SK-N-SH treated with all-trans-retinoic acid at 6 μM for 48 hours (cell line): ENCODE results near the gene GPR156.

Experiments used
- ATAC-seq: fragments of 200-7000 bp; cut with Tn5 transposase; 3 replicates; pipeline ENCODE4 v1.9.1; 2020; ENCODE audit warnings: mild to moderate bottlenecking, moderate library complexity
- ARNTL ChIP-seq: fragments of 450-650 bp; formaldehyde crosslinking; IDR thresholded peaks from 2 replicates; pipeline ENCODE4 v1.5.0; 2020; ENCODE audit warnings: low read depth, mild to moderate bottlenecking, moderate library complexity, borderline replicate concordance
- CSDC2 ChIP-seq: fragments of 250-450 bp; sonication (Bioruptor Pico); IDR thresholded peaks from 2 replicates; pipeline ENCODE4 v1.5.0; 2020; ENCODE audit warnings: mild to moderate bottlenecking, moderate library complexity
- ESRRG ChIP-seq: fragments of 250-450 bp; sonication (Bioruptor Pico); IDR thresholded peaks from 2 replicates; pipeline ENCODE4 v1.6.1; 2021; ENCODE audit warnings: mild to moderate bottlenecking
- GLIS3 ChIP-seq: fragments of 250-450 bp; sonication (Bioruptor Pico); IDR thresholded peaks from 2 replicates; pipeline ENCODE4 v1.5.0; 2020; ENCODE audit warnings: mild to moderate bottlenecking, moderate library complexity
- ISL1 ChIP-seq: fragments of 250-450 bp; sonication (Bioruptor Pico); IDR thresholded peaks from 2 replicates; pipeline ENCODE4 v2.1.2; 2022; ENCODE audit warnings: mild to moderate bottlenecking, moderate library complexity
- OSR1 ChIP-seq: fragments of 250-450 bp; sonication (Bioruptor Pico); IDR thresholded peaks from 2 replicates; pipeline ENCODE4 v1.8.0; 2022; ENCODE audit warnings: moderate library complexity, mild to moderate bottlenecking, inconsistent platforms
- SNAI2 ChIP-seq: fragments of 250-450 bp; sonication (Bioruptor Pico); IDR thresholded peaks from 2 replicates; pipeline ENCODE4 v1.5.0; 2020; ENCODE audit warnings: mild to moderate bottlenecking, moderate library complexity
- TCF4 ChIP-seq: fragments of 250-450 bp; sonication (Bioruptor Pico); IDR thresholded peaks from 2 replicates; pipeline ENCODE4 v1.8.0; 2021; ENCODE audit warnings: mild to moderate bottlenecking, moderate library complexity, borderline replicate concordance
- TOX ChIP-seq: fragments of 250-450 bp; sonication (Bioruptor Pico); IDR thresholded peaks from 2 replicates; pipeline ENCODE4 v1.8.0; 2021; ENCODE audit warnings: mild to moderate bottlenecking, moderate library complexity, borderline replicate concordance
- ZC3H10 ChIP-seq: fragments of 250-450 bp; sonication (Bioruptor Pico); IDR thresholded peaks from 2 replicates; pipeline ENCODE4 v1.5.1; 2021; ENCODE audit warnings: mild to moderate bottlenecking, moderate library complexity
- ZFP3 ChIP-seq: fragments of 250-450 bp; sonication (Bioruptor Pico); IDR thresholded peaks from 2 replicates; pipeline ENCODE4 v1.5.0; 2020; ENCODE audit warnings: mild to moderate bottlenecking, moderate library complexity
- ZFP30 ChIP-seq: fragments of 450-650 bp; formaldehyde crosslinking; IDR thresholded peaks from 2 replicates; pipeline ENCODE4 v1.5.0; 2022; ENCODE audit warnings: mild to moderate bottlenecking, moderate library complexity
- ZNF565 ChIP-seq: fragments of 450-650 bp; formaldehyde crosslinking; conservative IDR thresholded peaks from 2 replicates; pipeline ENCODE4 v1.5.0; 2020; ENCODE audit warnings: low read depth, mild to moderate bottlenecking, moderate library complexity
- ZNF70 ChIP-seq: fragments of 450-650 bp; formaldehyde crosslinking; IDR thresholded peaks from 2 replicates; pipeline ENCODE4 v1.5.0; 2020; ENCODE audit warnings: mild to moderate bottlenecking, moderate library complexity
- TF ChIP-seq, protein P1 (sequence below): fragments of 250-450 bp; sonication (Bioruptor Pico); IDR thresholded peaks from 2 replicates; pipeline ENCODE4 v1.8.0; 2021; ENCODE audit warnings: low read depth, mild to moderate bottlenecking, moderate library complexity, borderline replicate concordance
- TF ChIP-seq, protein P2 (sequence below): fragments of 250-450 bp; sonication (Bioruptor Pico); IDR thresholded peaks from 2 replicates; pipeline ENCODE4 v1.5.1; 2021; ENCODE audit warnings: mild to moderate bottlenecking, moderate library complexity
- TF ChIP-seq, protein P3 (sequence below): fragments of 250-450 bp; sonication (Bioruptor Pico); IDR thresholded peaks from 2 replicates; pipeline ENCODE4 v1.5.1; 2020; ENCODE audit warnings: low read depth, mild to moderate bottlenecking, moderate library complexity
- TF ChIP-seq, protein P4 (sequence below): fragments of 250-450 bp; sonication (Bioruptor Pico); IDR thresholded peaks from 2 replicates; pipeline ENCODE4 v1.8.0; 2020; ENCODE audit warnings: mild to moderate bottlenecking, moderate library complexity, borderline replicate concordance

The GPR156 gene

DNA sequence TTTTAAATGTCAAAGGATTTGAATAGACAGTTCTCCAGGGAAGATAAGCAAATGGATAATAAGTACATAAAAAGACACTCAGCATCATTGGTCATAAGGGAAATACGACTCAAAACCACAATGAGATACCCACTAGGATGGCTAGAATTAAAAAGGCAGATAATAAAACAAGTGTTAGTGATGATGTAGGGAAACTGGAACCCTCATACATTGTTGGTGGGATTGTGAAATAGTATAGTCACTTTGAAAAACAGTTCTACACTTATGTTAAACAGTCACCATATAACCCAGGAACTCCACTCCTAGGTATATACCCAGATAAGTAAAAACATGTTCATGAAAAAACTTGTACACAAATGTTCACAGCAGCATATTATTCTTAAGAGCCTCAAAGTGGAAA, 72.5 kb downstream of the GPR156 start:
- ATAC-seq, result no peak
- TF ChIP-seq, protein P1, sequence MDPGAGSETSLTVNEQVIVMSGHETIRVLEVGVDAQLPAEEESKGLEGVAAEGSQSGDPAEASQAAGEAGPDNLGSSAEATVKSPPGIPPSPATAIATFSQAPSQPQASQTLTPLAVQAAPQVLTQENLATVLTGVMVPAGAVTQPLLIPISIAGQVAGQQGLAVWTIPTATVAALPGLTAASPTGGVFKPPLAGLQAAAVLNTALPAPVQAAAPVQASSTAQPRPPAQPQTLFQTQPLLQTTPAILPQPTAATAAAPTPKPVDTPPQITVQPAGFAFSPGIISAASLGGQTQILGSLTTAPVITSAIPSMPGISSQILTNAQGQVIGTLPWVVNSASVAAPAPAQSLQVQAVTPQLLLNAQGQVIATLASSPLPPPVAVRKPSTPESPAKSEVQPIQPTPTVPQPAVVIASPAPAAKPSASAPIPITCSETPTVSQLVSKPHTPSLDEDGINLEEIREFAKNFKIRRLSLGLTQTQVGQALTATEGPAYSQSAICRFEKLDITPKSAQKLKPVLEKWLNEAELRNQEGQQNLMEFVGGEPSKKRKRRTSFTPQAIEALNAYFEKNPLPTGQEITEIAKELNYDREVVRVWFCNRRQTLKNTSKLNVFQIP (CRISPR knock-in tag), result no peak
- no peak for TF ChIP-seq ZFP3

DNA sequence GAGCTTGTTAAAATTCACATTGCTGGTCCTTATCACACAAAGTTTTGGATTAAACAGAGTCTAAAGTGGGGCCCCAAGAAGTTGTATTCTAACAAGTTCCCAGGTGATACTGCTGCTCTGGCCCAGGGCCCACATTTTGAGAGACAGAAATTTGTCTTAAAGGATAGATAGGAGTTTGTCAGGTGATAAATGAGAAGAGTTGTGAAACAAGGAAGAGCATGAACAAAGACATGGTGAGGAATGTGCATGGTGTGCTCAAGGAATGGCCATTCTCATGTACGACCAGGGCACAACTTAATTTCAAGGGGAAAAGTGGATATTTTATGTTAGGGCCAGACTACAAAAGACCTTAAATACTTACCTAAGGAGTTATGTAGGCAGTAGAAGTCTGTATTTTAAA, 75.6 kb downstream of the GPR156 start:
- no peak for TF ChIP-seq TOX (CRISPR knock-in tag)
- no peak for TF ChIP-seq OSR1 (CRISPR knock-in tag)
- TF ChIP-seq, protein P2, sequence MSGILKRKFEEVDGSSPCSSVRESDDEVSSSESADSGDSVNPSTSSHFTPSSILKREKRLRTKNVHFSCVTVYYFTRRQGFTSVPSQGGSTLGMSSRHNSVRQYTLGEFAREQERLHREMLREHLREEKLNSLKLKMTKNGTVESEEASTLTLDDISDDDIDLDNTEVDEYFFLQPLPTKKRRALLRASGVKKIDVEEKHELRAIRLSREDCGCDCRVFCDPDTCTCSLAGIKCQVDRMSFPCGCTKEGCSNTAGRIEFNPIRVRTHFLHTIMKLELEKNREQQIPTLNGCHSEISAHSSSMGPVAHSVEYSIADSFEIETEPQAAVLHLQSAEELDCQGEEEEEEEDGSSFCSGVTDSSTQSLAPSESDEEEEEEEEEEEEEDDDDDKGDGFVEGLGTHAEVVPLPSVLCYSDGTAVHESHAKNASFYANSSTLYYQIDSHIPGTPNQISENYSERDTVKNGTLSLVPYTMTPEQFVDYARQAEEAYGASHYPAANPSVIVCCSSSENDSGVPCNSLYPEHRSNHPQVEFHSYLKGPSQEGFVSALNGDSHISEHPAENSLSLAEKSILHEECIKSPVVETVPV (CRISPR knock-in tag), result no peak
- TF ChIP-seq ZNF565 (CRISPR knock-in tag), result no peak
- TF ChIP-seq, all 23 proteins: peak for 0
- no peak for ATAC-seq

DNA sequence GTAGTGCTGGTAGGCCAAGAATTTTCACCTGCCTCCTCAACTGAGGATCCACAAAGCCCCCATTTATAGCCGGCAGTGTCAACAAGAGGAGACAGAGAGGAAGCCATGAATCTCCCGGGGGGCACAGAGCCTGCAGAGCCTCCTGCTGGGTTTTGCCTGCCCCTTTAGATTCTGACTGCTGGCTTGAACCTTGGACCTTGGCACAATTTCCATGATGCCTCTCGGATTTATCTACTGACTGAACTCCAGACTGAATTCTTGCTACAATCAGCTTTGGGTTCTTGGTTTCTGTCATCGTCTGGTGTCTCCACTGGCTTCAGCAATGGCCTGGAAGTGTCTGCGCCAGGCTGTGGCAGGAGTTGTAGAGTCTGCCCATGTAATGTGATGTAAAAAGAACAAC, 80.7 kb downstream of the GPR156 start:
- no peak for ATAC-seq
- TF ChIP-seq, protein P3, sequence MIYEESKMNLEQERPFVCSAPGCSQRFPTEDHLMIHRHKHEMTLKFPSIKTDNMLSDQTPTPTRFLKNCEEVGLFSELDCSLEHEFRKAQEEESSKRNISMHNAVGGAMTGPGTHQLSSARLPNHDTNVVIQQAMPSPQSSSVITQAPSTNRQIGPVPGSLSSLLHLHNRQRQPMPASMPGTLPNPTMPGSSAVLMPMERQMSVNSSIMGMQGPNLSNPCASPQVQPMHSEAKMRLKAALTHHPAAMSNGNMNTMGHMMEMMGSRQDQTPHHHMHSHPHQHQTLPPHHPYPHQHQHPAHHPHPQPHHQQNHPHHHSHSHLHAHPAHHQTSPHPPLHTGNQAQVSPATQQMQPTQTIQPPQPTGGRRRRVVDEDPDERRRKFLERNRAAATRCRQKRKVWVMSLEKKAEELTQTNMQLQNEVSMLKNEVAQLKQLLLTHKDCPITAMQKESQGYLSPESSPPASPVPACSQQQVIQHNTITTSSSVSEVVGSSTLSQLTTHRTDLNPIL (CRISPR knock-in tag), result no peak
- no peak for TF ChIP-seq TOX (CRISPR knock-in tag)
- TF ChIP-seq ZFP30 (CRISPR knock-in tag), result no peak
- no peak for TF ChIP-seq ZFP3
- TF ChIP-seq GLIS3 (CRISPR knock-in tag), result no peak
- TF ChIP-seq, protein P4, sequence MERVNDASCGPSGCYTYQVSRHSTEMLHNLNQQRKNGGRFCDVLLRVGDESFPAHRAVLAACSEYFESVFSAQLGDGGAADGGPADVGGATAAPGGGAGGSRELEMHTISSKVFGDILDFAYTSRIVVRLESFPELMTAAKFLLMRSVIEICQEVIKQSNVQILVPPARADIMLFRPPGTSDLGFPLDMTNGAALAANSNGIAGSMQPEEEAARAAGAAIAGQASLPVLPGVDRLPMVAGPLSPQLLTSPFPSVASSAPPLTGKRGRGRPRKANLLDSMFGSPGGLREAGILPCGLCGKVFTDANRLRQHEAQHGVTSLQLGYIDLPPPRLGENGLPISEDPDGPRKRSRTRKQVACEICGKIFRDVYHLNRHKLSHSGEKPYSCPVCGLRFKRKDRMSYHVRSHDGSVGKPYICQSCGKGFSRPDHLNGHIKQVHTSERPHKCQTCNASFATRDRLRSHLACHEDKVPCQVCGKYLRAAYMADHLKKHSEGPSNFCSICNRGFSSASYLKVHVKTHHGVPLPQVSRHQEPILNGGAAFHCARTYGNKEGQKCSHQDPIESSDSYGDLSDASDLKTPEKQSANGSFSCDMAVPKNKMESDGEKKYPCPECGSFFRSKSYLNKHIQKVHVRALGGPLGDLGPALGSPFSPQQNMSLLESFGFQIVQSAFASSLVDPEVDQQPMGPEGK (CRISPR knock-in tag), result no peak
- TF ChIP-seq TCF4, result no peak
- no peak for TF ChIP-seq ZC3H10 (CRISPR knock-in tag)

DNA sequence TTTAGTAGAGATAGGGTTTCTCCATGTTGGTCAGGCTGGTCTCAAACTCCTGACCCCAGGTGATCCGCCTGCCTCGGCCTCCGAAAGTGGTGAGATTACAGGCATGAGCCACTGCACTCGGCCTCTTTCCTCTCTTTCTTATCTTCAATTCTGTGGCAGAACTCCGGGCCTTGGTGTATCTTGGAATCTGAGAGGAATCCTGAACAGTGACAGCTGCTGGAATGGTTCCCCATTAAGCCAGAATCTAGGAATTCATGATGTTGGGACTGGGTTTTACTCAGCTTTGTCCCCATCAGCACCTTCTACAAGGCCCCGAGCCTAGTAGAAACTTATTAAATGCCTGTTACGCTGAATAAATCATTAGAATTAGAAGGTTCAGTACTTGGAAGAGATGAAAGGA, 81.4 kb downstream of the GPR156 start:
- TF ChIP-seq SNAI2 (CRISPR knock-in tag) (no peak), ARNTL (CRISPR knock-in tag) (no peak), ZFP3 (no peak), ESRRG (CRISPR knock-in tag) (no peak), CSDC2 (no peak), GLIS3 (CRISPR knock-in tag) (no peak), ZFP30 (CRISPR knock-in tag) (no peak), TOX (CRISPR knock-in tag) (no peak), ZNF70 (no peak), ISL1 (CRISPR knock-in tag) (no peak)
- TF ChIP-seq, protein P3 (CRISPR knock-in tag), result no peak
- TF ChIP-seq, protein P1 (CRISPR knock-in tag), result no peak
- TF ChIP-seq, protein P2 (CRISPR knock-in tag), result no peak
- TF ChIP-seq, protein P4 (CRISPR knock-in tag), result no peak
- TF ChIP-seq, all 23 proteins: peak for 0
- ATAC-seq, result no peak
